A673 (cell line): Measurements from ENCODE around the gene HPSE2. TPM values are rescaled to one million over a fixed set of nuclear protein-coding genes. Genes with fewer than 3 reads are reported as not detected.

ENCODE experiments used
- BruUV-seq: library from RNA; stranded (reverse); fragments of 400-500 nt; replicated peaks from 2 replicates; lab custom pipeline; 2021; lab: Mats Ljungman, UMichigan
- CTCF ChIA-PET: fragments of 300-600 bp; sonication (Branson Sonifier 250); formaldehyde crosslinking; loops from one replicate; lab custom pipeline; 2022; ENCODE audit warnings: antibody characterized with exemption; lab: Charles Lee
- POLR2A ChIA-PET: fragments of 300-600 bp; sonication (Branson Sonifier 250); formaldehyde crosslinking; loops from one replicate; lab custom pipeline; 2022; ENCODE audit warnings: antibody characterized with exemption; ENCODE audit not compliant: low non-redundant PET; lab: Charles Lee
- DNase-seq: peaks from one replicate; pipeline ENCODE4 v3.0.0-alpha.2; 2015; ENCODE audit warnings: low spot score
- H3K27ac ChIP-seq: fragments of 200-600 bp; sonication (generic); 2 replicates; pipeline ENCODE4 v1.5.1; 2016; ENCODE audit warnings: mixed run types, low read depth, mild to moderate bottlenecking, mixed read lengths, antibody characterized with exemption, low read length; ENCODE audit not compliant: poor library complexity, severe bottlenecking
- H3K27me3 ChIP-seq: fragments of 200-600 bp; sonication (generic); replicated peaks from 2 replicates; pipeline ENCODE4 v1.6.1; 2017; ENCODE audit warnings: mixed run types, low read depth, mild to moderate bottlenecking, mixed read lengths, antibody characterized with exemption, low read length; ENCODE audit not compliant: insufficient read depth, poor library complexity
- H3K36me3 ChIP-seq: fragments of 200-600 bp; sonication (generic); 2 replicates; pipeline ENCODE4 v1.6.1; 2016; ENCODE audit warnings: mixed run types, mild to moderate bottlenecking, mixed read lengths, antibody characterized with exemption, low read length; ENCODE audit not compliant: insufficient read depth, poor library complexity, severe bottlenecking
- H3K4me1 ChIP-seq: fragments of 200-600 bp; sonication (generic); 2 replicates; pipeline ENCODE4 v1.6.1; 2017; ENCODE audit warnings: mixed run types, mild to moderate bottlenecking, mixed read lengths, antibody characterized with exemption, low read length; ENCODE audit not compliant: insufficient read depth, poor library complexity, severe bottlenecking
- H3K4me3 ChIP-seq: fragments of 200-600 bp; sonication (generic); 2 replicates; pipeline ENCODE4 v1.5.1; 2016; ENCODE audit warnings: low read depth, mixed run types, mild to moderate bottlenecking, mixed read lengths, low read length; ENCODE audit not compliant: poor library complexity, severe bottlenecking
- H3K9me3 ChIP-seq: fragments of 200-600 bp; sonication (generic); 2 replicates; pipeline ENCODE4 v1.6.1; 2016; ENCODE audit warnings: mixed run types, low read depth, mild to moderate bottlenecking, mixed read lengths, antibody characterized with exemption, low read length; ENCODE audit not compliant: poor library complexity, severe bottlenecking
- EZH2 ChIP-seq: fragments of 200-600 bp; sonication (generic); IDR thresholded peaks from 2 replicates; pipeline ENCODE4 v1.6.1; 2017; ENCODE audit warnings: borderline replicate concordance, low read depth, mild to moderate bottlenecking, mixed read lengths, antibody characterized with exemption, low read length; ENCODE audit not compliant: poor library complexity, severe bottlenecking
- intact Hi-C: fragments of 100-400 bp; cut with micrococcal nuclease; formaldehyde crosslinking; loops from one replicate; pipeline ENCODE4 v1.10.0; 2022; ENCODE audit not compliant: unreplicated experiment
- total RNA-seq: library from RNA; stranded (reverse); gene quantifications from 2 replicates; pipeline ENCODE4 v1.2.3, GENCODE V29; 2021
- TF ChIP-seq, protein P1 (sequence below): fragments of 300-800, 200-600 bp; sonication (generic); conservative IDR thresholded peaks from 2 replicates; pipeline ENCODE4 v1.5.1; 2017; ENCODE audit warnings: low read depth, mild to moderate bottlenecking, antibody characterized with exemption, low read length, moderate library complexity, mixed read lengths

HPSE2 gene
- total RNA-seq, 1 experiment from 2014 or later = not detected

DNA sequence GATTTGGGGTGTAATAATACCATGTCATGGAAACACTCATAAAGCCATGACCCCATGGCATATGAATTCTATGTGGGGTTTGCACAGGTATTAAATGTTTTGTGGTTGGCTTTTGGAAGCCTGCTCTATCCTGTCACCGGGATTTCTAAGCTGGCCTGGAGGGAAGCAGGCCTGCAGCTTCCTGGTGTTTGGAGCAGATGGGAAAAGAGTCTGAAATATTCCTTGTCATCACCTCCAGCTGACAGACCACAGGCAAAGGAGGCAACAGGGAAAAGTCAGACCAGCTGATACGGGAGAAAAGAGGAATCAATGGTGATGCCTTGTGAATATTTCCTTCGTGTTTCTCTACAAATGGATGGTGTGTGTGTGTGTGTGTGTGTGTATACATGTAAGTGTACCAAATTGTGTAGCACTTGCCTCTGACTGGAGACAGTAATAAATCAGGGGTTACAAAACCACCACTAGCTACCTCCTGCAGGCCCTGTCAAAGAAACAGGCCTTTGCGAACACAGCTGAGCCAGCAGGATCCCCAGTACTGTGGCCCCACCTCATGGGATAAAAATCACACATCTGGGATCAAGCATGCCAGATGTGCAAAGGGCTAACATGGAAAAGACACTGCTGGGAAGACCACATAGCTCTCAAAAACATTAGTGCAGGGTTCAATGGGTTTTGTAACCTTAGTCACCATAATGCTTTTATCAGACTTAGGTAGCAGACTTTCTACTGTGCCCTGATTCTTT lies 668.1 kb downstream of the HPSE2 start:
- no peak for DNase-seq
- intact Hi-C loops = no loop called here
- Histone ChIP-seq H3K27ac (no peak overlapping the region), H3K9me3 (no peaks in the 10 kb centered on the region), H3K4me1 (no peaks in the 10 kb centered on the region), H3K27me3 (peaks cover 4% of the 10 kb centered on the region), H3K4me3 (no peak overlapping the region), H3K36me3 (no peaks in the 10 kb centered on the region)
- TF ChIP-seq, protein P1, sequence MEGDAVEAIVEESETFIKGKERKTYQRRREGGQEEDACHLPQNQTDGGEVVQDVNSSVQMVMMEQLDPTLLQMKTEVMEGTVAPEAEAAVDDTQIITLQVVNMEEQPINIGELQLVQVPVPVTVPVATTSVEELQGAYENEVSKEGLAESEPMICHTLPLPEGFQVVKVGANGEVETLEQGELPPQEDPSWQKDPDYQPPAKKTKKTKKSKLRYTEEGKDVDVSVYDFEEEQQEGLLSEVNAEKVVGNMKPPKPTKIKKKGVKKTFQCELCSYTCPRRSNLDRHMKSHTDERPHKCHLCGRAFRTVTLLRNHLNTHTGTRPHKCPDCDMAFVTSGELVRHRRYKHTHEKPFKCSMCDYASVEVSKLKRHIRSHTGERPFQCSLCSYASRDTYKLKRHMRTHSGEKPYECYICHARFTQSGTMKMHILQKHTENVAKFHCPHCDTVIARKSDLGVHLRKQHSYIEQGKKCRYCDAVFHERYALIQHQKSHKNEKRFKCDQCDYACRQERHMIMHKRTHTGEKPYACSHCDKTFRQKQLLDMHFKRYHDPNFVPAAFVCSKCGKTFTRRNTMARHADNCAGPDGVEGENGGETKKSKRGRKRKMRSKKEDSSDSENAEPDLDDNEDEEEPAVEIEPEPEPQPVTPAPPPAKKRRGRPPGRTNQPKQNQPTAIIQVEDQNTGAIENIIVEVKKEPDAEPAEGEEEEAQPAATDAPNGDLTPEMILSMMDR = no peak
- no peak for TF ChIP-seq EZH2
- POLR2A ChIA-PET = interaction anchor here (0.6 kb wide), 1 partner anchor 199 kb away, joined by 4 read pairs; no protein-coding TSS in a partner anchor
- CTCF ChIA-PET = no interaction called here
- BruUV-seq = no TSS peak

DNA sequence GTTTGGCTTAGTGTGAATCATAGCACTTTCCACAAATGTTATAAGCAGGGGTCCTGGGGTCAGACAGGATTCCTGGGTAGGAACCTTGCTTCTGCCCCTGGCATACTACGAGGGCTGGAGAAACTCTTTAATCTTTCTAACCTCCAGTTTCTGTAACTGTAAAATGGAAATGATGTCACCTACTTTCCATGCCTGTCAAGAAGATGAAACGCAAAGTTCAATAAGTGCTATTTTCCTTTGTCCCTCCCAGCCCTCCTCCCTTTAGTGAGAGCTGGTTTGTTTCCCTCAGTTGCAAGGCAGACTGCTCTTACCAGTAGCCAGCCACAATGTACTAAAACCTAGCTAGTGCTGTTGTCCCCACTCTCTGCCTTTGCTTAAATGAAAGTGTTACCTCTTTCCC lies 671.8 kb downstream of the HPSE2 start:
- H3K4me3 ChIP-seq = no peak overlapping the region
- H3K36me3 ChIP-seq = no peaks in the 10 kb centered on the region
- no peaks in the 10 kb centered on the region for H3K4me1 ChIP-seq
- H3K27me3 ChIP-seq = peaks cover 4% of the 10 kb centered on the region
- intact Hi-C loops = no loop called here
- CTCF ChIA-PET = no interaction called here
- no peak for TF ChIP-seq EZH2
- TF ChIP-seq, protein P1 = no peak
- H3K9me3 ChIP-seq = no peaks in the 10 kb centered on the region
- BruUV-seq = no TSS peak
- POLR2A ChIA-PET = no interaction called here
- no peak for DNase-seq
- no peak overlapping the region for H3K27ac ChIP-seq

DNA sequence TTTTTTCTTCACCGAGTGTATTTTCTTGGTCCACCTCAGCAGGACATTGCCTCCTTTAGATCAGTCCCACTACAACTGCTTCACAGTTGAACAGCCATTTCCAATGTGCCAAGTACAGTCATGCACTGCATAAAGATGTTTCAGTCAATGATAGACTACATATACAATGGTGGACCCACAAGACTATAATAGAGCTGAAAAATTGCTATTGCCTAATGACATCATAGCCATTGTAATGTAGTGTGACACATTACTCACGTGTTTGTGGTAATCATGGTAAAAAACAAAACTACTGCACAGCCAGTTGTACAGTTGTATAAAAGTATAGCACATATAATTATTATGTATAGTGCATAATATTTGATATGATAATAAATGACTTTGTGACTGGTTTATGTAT lies 675.1 kb downstream of the HPSE2 start:
- Histone ChIP-seq H3K27ac (no peak overlapping the region), H3K27me3 (peaks cover 4% of the 10 kb centered on the region), H3K9me3 (no peaks in the 10 kb centered on the region), H3K4me1 (no peaks in the 10 kb centered on the region), H3K36me3 (no peaks in the 10 kb centered on the region), H3K4me3 (no peak overlapping the region)
- intact Hi-C loops = no loop called here
- POLR2A ChIA-PET = no interaction called here
- TF ChIP-seq EZH2 = no peak
- TF ChIP-seq, protein P1 = no peak
- CTCF ChIA-PET = no interaction called here
- DNase-seq = no peak
- no TSS peak for BruUV-seq
